Ecto neural progenitor cell (in vitro differentiated cells): ENCODE results near the gene MYT1.

Experiments used
- DNase-seq: peaks from one replicate; pipeline ENCODE4 v3.0.0-alpha.2; 2018; ENCODE audit warnings: low spot score

The MYT1 gene

DNA sequence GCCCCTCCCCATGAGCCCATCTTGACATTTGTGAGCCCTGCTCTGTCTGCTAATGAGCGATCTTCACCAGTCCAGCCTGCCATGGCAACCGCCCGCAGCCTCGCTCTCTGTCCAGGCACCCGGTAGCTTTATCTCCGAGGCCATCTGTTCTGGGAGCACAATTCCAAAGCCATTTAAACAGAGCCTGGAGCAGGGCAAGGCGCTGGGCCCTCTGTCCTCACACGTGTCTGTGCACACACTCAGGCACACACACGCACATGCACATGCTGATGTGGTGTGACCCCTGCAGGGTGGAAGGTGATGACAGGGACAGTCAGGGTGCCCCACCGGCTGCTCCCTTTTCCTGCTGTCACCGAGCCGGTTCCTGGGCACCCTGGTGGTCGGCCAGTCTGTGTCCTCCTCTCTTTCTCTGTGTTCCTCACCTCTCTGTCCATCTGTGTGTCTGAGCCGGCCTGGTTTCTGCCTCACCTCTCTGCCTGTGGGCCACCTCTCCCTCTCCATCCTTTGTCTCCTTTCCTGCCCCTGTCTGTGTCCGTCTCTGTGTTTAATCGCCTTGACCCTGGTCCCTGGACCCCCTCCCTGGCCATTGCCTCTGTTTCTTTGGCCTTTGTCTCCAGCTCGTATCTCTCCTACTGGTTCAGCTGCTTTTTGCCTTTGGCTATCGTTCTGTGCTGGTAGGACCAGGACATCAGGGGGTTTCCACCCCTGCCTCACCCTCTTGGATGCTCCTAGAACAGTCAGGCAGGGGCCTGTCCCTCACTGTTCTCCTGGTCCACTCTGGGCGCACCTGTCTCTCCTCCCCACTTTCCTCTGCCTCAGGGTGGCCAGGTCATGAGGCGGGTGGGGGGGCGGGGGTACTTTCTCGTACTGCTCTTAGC is 8.8 kb upstream of the MYT1 start:
- no peak for DNase-seq

DNA sequence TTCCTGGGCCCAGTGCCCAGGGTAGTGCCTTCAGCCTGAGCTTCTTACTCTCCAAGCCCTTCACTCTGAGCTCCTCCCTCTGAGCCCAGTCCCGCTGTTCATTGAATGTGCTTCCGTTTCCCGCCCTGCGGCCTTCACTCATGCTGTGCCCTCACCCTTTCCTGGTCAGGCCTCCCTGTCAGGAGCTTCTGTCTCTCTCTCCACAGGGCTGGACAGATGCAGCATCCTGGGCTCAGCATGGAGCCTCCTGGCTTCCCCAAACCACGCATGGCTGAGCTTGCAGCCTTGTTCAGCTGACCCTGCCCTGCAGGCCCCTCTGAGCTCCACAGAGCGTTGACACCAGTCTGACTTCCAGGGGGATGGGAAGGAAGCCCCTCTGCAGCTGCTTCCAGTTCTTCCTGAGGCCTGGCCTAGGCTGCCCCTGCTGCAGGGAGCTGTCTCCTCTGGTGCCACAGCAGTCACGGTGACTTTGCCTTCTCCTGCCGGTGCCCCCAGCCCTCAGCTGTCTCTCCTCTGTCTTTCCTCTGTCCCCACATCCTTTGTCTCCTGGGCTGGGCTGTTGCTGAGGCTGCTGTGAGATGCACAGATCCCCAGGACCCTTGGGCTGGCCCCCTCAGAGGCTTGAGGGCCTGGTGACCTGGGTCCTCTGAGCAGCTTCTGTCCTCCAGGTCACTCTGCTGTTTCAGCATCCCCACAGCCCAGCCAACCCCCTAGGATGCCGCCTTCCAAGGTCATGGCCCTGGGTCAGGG is 7.9 kb upstream of the MYT1 start:
- DNase-seq = no peak

DNA sequence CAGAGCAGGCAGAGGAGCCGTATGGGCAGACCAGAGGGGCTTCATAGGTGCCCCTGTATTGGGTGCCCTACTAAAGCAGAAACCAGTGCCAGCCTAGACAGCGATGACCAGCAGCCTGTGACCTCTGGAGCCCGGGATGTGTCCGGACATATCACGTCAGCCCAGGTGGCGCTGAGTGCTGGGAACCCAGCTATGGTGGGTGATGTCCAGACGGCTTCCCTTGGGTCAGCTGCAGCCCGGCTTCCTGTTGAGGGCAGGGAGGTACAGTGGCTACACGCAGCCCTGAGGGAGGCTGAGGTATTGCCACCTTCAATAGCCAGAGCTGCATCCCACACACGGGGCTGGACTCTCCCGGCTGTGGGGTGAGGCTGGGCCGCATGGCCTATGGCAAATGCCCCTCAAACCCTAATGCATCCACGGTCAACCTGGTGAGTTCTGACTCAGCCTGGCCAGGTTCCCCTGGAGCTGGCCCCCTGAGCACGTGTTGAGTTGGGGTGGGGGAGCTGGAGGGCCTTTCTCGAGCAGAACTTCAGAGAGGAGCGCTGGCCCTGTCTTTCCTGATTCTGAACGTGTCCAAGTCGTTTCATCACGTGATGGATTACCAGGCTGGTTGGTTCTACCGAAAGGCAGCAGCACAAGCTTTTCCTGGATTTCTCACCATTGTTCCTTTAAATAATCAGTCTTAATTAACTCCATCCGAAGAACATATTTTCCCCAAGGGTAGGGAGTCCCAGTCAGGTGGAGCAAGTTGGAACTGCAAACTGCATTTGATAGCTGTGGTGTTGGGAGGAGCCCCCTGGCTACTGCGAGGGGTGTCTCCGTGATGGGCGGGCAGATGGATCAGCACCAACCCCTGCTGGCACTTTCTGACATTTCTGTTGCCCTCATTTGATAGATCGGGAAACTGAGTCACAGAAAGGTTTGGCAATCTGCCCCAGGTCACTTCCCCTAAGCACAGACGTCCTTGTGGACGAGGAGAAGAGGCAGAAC is 7.1 kb upstream of the MYT1 start:
- no peak for DNase-seq

DNA sequence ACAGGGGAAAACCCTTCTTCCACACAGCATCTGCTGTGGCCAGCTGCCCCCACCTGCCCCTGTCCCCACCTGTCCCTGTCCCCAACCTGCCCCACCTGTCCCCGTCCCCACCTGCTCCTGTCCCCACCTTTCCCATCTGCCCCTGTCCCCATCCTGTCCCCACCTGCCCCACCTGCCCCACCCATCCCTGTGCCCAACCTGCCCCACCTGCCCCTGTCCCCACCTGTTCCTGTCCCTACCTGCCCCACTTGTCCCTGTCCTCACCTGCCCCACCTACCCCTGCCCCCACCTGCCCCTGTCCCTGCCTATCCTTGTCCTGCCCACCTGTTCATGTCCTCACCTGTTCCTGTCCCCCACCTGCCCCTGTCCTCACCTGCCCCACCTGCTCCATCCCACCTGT is 6.4 kb upstream of the MYT1 start:
- no peak for DNase-seq

DNA sequence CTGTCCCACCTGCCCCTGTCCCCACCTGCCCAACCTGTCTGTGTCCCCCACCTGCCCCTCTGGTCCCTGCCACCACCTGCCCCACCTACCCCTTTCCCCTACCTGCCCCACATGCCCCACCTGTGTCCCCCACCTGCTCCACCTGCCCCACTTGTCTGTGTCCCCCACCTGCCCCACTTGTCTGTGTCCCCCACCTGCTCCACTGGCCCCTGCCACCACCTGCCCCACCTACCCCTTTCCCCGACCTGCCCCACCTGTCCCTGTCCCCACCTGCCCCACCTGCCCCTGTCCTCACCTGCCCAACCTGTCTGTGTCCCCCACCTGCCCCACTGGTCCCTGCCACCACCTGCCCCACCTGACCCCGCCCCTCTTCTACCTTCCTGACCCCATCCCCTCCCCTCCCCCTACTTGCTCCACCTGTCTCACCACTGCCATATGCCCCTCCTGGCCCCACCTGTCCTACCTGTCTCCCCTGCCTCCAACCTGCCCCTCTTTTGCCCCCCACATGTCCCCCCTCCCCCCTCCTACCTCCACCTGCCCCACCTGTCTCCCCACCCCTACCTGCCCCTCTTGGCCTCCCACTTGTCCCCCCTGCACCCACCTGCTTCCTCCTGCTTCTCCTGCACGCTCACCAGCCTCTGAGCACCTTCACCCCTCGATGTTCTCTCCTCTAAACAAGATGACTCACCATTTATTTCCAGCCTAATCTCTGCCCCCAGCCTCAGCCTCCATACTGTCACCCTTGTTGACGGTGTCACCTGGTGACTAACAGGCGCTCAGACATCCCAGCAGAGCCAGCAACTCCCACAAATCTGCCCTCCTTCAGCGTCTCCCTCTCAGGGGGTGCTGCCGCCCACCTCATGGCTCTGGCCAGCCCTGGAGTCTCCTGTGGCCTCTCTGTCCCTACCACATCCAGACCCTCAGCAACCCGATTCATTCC is 5.6 kb upstream of the MYT1 start:
- DNase-seq = no peak

DNA sequence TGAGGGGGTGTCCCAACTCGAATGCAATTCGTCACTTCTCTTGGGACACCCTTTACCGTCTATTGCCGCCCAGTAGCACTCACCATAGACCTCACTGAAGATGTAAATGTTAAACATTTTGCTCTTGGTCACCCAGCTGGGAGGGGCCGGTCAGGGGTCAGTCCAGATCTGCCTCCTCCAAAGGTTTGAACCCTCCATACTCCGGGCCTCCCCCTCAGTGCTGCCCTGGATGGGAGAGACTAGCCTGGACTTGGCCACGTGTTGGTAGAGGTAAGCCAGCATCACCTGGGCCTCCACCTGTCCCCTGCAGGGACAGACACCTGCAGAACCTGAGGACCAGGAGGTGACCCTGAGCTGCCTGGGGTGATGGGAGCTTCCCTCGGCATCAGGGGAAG is 5.0 kb upstream of the MYT1 start:
- DNase-seq = no peak

DNA sequence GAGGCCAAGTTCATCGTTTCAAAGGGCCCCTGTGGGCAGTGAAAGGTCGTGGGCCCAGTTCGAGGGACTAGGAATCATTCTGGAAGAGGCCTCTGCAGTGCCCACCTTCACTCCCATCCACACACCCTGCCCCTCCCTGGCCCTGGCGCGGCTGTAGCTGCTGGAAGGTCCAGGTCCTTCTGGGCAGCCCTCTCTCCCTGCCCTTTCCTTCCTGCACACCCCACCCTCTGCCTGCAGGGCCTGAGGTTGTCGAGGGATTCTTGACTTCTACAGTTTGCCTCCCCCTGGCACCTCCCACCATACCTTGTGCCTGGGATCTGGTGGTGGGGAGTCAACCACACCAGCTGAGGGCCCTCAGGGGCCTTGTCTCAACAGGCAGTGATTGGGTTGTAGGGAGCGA is 4.5 kb upstream of the MYT1 start:
- DNase-seq = no peak

DNA sequence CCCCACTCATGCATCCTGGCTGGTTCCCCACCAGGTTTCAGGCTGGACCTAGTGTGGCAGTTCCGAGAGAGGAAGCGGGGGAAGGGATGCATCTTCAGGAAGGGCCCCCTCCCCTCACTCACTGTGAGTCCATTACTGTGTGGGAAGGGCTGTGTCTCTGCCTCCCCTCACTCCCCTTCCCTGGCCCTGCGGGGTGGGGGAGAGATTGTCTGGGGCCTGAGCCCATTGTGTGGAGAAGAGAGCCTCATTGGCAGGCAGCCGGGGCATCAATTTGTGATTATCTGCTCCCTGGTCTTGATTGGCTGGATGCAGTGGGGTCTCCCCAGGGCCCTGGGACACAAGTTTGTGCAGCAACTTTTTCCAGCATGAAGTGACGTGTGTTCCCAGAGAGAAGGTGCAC is 4.1 kb upstream of the MYT1 start:
- DNase-seq = peak; percentile 54

DNA sequence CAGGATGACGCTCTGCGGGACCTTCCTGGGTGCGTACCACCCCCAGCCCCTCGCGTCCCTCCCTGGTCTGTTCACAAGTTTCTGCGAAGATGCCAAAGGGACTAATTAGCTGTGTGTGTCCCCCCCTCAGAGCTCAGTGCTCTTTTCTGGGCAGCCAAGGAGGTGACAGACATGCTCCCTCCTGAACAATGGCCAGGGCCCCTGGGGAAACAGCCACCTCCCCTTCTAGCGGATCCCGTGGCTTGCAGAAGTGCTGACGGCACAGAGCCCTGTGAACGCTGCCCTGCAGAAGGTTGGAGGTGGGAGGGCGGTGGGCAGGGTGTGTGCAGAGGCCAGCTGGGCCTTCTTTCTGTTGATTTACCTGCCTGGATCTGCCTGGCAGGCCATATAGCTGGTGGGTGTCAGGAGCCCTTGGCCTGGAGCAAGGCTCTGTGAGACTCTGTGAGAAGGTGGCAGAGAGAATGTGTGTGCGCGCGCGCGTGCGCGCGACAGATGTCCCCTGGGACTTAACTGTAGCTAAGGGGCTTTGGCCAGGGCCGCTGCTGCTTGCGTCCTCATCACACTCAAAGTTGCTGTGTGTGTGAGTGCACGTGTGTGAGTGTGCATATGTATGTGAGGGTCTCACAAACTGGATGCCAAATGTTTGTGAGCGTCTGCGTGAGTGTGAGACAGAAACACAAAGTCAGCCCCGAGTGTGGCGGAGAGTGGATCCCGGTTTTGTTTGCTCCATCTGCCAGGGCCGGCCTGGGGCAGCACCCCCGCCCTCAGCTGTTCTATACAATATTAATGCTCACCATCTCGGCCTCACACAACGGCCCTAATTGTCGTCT is 3.5 kb upstream of the MYT1 start:
- peak; percentile 59 for DNase-seq

DNA sequence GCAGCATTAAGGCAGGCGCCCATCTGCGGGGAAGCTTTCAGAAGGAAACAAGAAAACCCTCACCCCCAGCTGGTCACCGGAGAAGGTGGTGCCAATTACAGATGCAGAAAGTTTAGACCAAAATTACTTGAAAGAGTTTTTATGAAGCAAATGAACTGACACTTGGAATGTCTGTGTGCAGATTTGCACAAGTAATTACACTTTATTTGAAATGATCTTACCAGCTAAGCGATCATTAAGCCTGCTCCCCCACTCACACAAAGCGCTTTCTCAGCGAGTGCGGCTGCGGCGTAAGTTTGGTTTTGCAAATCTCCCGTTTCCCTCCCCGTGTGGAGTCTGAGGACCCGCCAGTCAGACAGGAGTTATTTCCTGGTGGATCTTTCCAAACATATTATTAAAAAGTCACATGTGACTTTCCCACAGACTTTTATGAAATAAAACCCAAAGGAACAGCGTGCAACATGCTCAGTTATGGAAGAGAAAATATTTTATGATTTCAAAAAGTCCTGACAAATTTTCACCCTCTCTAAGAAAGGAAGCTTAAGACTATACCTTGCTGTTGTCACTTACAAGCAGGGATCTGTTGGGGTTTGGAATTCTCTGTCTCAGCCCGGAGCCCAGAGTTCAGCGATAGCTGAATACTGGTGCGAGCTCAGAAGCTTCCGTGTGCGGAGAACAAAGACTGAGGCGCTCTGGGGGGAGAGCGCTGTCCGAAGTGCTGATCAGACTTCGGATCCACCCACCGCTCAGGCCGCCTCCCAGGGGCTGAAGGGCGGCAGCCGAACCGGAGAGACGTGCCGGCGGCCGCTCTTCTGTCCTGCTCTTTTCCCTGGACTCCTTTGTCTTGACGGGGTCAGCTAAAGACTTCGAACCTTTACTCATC is 2.7 kb upstream of the MYT1 start:
- peak; percentile 88 for DNase-seq

DNA sequence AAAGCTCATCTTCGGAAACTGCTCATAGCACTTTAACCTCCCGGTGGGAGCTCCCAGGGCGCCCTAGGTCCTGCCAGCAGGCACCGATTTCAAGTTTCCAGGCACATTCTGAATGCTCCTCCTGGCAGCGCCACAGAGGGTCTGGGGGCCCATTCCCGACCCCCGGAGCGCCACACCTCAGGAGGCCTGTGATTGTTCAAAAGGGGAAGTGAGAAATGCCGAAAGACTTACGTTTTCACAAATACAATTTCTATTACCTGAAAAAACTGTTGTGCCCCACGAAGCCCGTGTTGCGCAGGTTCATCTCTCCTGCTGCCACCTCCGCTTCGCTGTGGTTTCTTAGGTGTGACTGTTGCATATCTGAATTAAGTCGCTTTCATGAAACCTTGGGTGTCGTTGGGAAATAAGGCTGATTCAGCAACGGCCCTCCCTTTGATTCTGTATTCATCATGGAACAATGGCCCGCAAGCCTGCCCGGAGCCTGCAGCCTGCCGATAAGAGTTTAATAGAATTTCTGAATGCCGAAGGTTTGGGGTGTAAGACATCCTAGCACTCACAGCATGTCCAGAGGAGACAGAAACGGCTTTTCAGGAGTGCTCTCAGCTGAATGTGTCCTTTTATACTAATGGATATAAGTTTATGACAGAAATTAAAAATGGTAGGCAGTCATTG is 1.9 kb upstream of the MYT1 start:
- DNase-seq = no peak

DNA sequence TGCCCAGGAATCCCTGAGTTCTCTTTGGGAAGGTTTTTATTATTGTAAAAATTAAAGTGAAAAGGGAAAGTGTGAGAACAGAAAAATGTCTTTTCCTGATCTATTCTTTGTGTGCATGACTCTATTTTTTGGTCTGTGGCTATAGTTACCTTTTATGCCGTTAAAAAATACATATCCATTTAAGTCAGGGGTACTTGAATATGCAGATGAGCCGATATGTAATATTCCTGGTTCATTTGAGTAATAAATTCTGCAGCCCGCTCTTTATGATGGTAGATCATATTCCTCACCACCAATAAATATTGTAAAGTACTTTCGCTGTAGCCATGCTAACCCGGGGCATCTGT is 503 bp upstream of the MYT1 start:
- no peak for DNase-seq

DNA sequence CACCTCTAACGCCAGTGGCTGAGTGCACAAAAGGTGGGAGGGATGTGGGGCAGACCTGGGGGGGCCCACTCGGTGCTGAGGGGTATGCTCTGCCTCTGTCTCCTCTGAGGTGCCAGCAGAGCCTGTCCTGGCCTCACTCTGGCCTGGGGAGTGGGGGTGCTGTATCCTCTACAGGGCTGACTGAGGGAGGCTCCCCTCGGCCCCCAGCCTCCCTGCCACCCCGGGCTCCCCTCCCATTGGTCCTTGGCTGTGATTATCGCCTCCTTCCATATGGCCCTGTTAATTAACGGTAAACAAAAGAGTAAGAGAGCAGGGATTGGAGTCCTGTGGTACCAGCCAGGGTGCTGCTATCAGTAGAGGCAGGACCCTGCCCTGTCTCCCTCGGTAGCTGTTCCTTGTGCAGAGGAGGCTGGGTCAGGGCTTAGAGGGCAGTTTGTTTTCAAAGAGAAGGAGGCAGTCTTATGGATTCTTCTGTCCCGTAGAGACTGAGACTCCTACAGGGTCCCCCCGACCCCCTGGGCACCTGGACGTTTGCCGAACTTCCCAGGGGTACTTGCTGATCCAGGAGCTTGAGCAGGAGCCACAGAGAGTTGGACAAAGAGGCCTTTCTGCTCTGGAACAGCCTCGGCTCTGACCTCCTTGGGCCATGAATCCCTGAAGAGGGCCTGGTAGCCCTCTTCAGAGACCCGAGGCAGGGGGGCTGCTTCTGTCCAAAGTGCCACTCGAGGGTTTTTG is 1.8 kb downstream of the MYT1 start:
- no peak for DNase-seq

DNA sequence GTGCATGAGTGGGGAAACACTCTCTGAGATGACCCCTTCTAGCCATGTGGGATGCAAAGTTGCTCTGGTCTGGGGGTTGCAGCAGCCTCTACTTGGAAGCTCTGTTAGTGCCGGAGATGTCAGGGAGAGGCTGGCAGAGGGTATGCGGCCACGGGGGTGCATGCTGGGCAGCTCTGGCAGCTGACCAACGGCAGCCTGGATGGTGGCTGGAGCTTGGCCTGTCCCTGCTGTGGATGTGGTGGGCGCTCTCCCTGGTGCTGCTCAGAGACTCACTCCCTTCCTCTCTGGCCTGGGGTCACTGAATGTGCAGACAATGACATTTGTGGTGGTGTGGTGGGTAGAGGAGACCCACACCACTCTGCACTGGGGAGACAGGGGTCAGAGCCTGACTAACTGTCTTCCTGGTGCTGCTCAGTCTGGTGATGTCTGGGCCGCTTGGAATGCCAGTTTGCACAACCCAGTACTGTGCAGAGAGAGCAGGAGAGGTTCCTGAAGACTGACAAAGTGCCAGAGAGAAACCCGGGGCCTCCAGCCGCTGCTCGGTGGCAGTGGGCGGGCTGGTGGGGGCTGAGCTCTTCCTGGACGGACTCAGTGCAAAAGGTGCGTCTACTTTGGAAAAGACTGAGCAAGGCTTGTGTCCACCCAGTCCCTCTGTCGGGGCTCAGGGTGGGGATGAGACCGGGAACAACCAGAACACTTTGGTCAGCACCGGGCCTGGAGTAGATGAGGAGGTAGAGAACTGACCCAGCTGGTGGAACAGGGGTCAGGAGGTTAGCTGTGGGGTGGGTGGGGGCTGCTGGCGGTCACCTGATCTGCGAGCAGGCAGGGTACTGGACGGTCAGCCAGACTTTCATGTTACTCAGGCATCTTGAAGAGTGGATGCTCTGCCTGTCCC is 2.7 kb downstream of the MYT1 start:
- DNase-seq = peak; percentile 66

DNA sequence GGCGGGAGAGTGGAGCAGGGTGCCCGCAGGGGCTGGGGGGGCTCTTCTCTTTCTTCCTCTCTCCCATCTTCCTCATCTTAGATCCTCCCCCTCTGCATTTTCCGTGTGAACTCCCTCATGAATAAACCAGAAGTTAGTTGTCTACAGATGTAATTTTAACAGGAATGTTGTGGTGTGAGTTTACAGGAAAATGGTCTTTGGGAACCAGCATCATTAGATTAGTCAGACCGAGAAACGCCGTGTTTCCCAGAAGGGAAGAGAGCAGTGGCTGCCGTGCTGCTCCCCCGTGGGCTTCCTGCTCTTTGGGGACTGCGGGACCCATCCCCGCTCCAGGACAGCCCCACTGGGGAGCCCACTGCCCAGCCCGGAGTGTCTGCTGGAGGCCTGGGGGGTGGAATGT is 3.4 kb downstream of the MYT1 start:
- DNase-seq = no peak

DNA sequence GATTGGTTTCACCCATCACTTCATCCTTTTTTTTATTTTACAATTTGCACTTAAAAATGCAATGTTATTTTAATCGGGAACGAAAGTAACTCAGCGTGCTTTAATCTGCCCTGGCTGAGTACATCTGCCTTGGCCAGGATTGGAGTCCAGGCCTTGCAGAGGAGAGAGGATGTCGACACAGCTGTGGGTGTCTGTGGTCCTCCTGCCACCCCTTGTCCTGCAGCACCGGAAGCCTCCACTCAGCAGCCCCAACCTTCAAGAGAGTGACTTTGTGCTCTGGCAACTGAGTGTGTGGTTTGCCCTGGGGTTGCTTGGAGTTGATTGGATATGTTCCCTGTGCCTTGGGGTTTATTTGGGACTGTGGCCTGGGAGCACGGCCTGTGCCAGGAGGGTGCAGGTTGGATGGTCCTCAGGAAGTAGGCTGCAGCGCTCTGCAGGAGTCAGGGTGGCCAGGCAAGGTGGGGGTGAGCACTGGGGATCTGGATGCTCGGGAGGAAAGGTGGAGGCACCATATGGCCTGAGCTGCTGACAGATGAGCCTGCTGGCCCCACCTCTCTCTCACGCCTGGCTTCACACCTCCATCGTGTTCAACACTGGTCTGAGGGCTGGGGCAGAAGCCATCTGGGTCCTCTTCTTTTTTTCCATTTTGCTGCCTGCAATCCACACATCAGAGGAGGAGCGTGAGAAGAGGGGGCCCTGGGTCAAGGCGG is 4.3 kb downstream of the MYT1 start:
- no peak for DNase-seq
